LNCaP clone FGC (cell line): ENCODE measurements around the gene RAMACL.

Experiments used
- DNase-seq: peaks from one replicate; pipeline ENCODE4 v3.0.0-alpha.2; 2011; ENCODE audit warnings: low read depth
- H3K4me3 ChIP-seq: 2 replicates; pipeline ENCODE4 v1.5.1; 2011; ENCODE audit warnings: mild to moderate bottlenecking, low read depth, low read length, control low read depth
- CTCF ChIP-seq: IDR thresholded peaks from 2 replicates; pipeline ENCODE4 v1.5.1; 2012; ENCODE audit warnings: mild to moderate bottlenecking; ENCODE audit not compliant: control insufficient read depth, insufficient read depth; ENCODE audit errors: extremely low read depth

Gene RAMACL

GRCh38 chr6:166559662-166560061, 26.8 kb downstream of the RAMACL start:
- no peak for DNase-seq
- TF ChIP-seq CTCF: no peak
- H3K4me3 ChIP-seq: no peak overlapping the region

- H3K4me3 ChIP-seq: no peak overlapping the region
These were observed 27.3 kb downstream of the RAMACL start for GRCh38 chr6:166559211-166559610.

GRCh38 chr6:166558156-166559005, 28.1 kb downstream of the RAMACL start:
- DNase-seq: no peak
- TF ChIP-seq CTCF: no peak
- no peak overlapping the region for H3K4me3 ChIP-seq

More at GRCh38 chr6:166559211-166559610, 27.3 kb downstream of the RAMACL start:
- TF ChIP-seq CTCF: no peak
- DNase-seq: no peak

- TF ChIP-seq CTCF: no peak
- peak; percentile 98 for DNase-seq
- peak overlapping the region; percentile 44 for H3K4me3 ChIP-seq
These were observed 29.6 kb downstream of the RAMACL start for GRCh38 chr6:166556863-166557322.

- H3K4me3 ChIP-seq: peak overlapping the region; percentile 44
- TF ChIP-seq CTCF: no peak
- DNase-seq: no peak
These were observed 30.1 kb downstream of the RAMACL start for GRCh38 chr6:166556336-166556735.

- H3K4me3 ChIP-seq: no peak overlapping the region
- TF ChIP-seq CTCF: no peak
- DNase-seq: no peak
These were observed 31.4 kb downstream of the RAMACL start for GRCh38 chr6:166555086-166555485.

GRCh38 chr6:166554316-166554715, 32.2 kb downstream of the RAMACL start:
- DNase-seq: no peak
- no peak for TF ChIP-seq CTCF

More at GRCh38 chr6:166554316-166554715, 32.2 kb downstream of the RAMACL start:
- no peak overlapping the region for H3K4me3 ChIP-seq
